HCT116 (cell line): ENCODE measurements around the gene ARL9. TPM values are rescaled to one million over a fixed set of nuclear protein-coding genes. Genes with fewer than 3 reads are reported as not detected.

Experiments used
- ATAC-seq: fragments of 200-7000 bp; cut with Tn5 transposase; 2 replicates; pipeline ENCODE4 v1.9.1; 2020; ENCODE audit warnings: mild to moderate bottlenecking, moderate library complexity
- BruUV-seq: library from RNA; stranded (reverse); fragments of 400-500 nt; replicated peaks from 2 replicates; lab custom pipeline; 2021; lab: Mats Ljungman, UMichigan
- CTCF ChIA-PET: fragments of 300-600 bp; sonication (Branson Sonifier 250); formaldehyde crosslinking; loops from one replicate; lab custom pipeline; 2021; ENCODE audit warnings: antibody characterized with exemption; lab: Charles Lee
- POLR2A ChIA-PET: fragments of 300-600, 350-600 bp; sonication (Branson Sonifier 250); formaldehyde crosslinking; loops from one replicate; lab custom pipeline; 2021; ENCODE audit warnings: antibody characterized with exemption; lab: Charles Lee
- RAD21 ChIA-PET, 2 experiments: fragments of 300-600 bp; sonication (Branson Sonifier 250); formaldehyde crosslinking; loops; one replicate each; lab custom pipeline; 2023; ENCODE audit warnings: low total read pairs in 2 of 2; ENCODE audit not compliant: uncharacterized antibody in 2 of 2, unreplicated experiment in 2 of 2, low non-redundant PET in 1 of 2; lab: Charles Lee
- DNase-seq: peaks from one replicate; pipeline ENCODE4 v3.0.0-alpha.2; 2010; ENCODE audit warnings: low read depth, low spot score
- H2AFZ ChIP-seq: fragments of 200-600 bp; shearing (Covaris generic), sonication (generic); 2 replicates; pipeline ENCODE4 v1.6.1; 2017; ENCODE audit warnings: low read depth, mixed run types, mixed read lengths, antibody characterized with exemption, low read length; ENCODE audit not compliant: poor library complexity, severe bottlenecking
- H3K27ac ChIP-seq: 2 replicates; pipeline ENCODE4 v1.5.1; 2012; ENCODE audit warnings: low read depth, low read length
- H3K27me3 ChIP-seq: fragments of 200-600 bp; sonication (generic); 2 replicates; pipeline ENCODE4 v1.6.1; 2016; ENCODE audit warnings: mixed run types, low read length, mixed read lengths; ENCODE audit not compliant: insufficient read depth
- H3K36me3 ChIP-seq, 2 experiments: fragments of 200-500 bp in 1 of 2; fragments of 200-600 bp in 1 of 2; sonication (Bioruptor generic) in 1 of 2; sonication (generic) in 1 of 2; 2 replicates each; pipeline versions ENCODE4 v1.5.1 to v1.6.1; 2014 to 2016; ENCODE audit warnings: low read length in 2 of 2, inconsistent platforms in 1 of 2, mixed read lengths in 1 of 2, mixed run types in 1 of 2; ENCODE audit not compliant: insufficient read depth in 2 of 2, control insufficient read depth in 1 of 2
- H3K4me1 ChIP-seq, 2 experiments: fragments of 200-600 bp in 1 of 2; sonication (generic) in 1 of 2; 2 replicates each; pipeline versions ENCODE4 v1.5.1 to v1.6.1; 2012 to 2017; ENCODE audit warnings: low read length in 2 of 2, inconsistent platforms in 1 of 2, mild to moderate bottlenecking in 1 of 2, mixed read lengths in 1 of 2, mixed run types in 1 of 2, moderate library complexity in 1 of 2; ENCODE audit not compliant: insufficient read depth in 2 of 2, control insufficient read depth in 1 of 2
- H3K4me2 ChIP-seq: fragments of 200-600 bp; sonication (generic); 2 replicates; pipeline ENCODE4 v1.6.1; 2017; ENCODE audit warnings: mixed run types, low read length, mixed read lengths
- H3K4me3 ChIP-seq, 2 experiments: fragments of 200-600 bp in 1 of 2; sonication (generic) in 1 of 2; replicated peaks in 1 of 2; 2 replicates each; pipeline ENCODE4 v1.5.1; 2011 to 2016; ENCODE audit warnings: low read length in 2 of 2, control low read depth in 1 of 2, low read depth in 1 of 2, mild to moderate bottlenecking in 1 of 2, mixed read lengths in 1 of 2, mixed run types in 1 of 2
- H3K79me2 ChIP-seq: fragments of 200-600 bp; sonication (generic); 2 replicates; pipeline ENCODE4 v1.6.1; 2017; ENCODE audit warnings: mild to moderate bottlenecking, mixed run types, low read length, moderate library complexity, mixed read lengths; ENCODE audit not compliant: insufficient read depth
- H3K9ac ChIP-seq: fragments of 200-600 bp; sonication (generic); 2 replicates; pipeline ENCODE4 v1.6.1; 2016; ENCODE audit warnings: low read length, mixed read lengths
- H3K9me2 ChIP-seq: fragments of 200-600 bp; sonication (generic), shearing (Covaris generic); 2 replicates; pipeline ENCODE4 v1.6.1; 2017; ENCODE audit warnings: mixed run types, mild to moderate bottlenecking, moderate library complexity; ENCODE audit not compliant: insufficient read depth
- H3K9me3 ChIP-seq, 2 experiments: fragments of 200-500 bp in 1 of 2; fragments of 200-600 bp in 1 of 2; sonication (Bioruptor generic) in 1 of 2; sonication (generic) in 1 of 2; 2 replicates each; pipeline ENCODE4 v1.6.1; 2014 to 2017; ENCODE audit warnings: low read length in 2 of 2, mixed read lengths in 2 of 2, inconsistent platforms in 1 of 2, low read depth in 1 of 2, mild to moderate bottlenecking in 1 of 2, mixed run types in 1 of 2, moderate library complexity in 1 of 2; ENCODE audit not compliant: control insufficient read depth in 1 of 2, insufficient read depth in 1 of 2
- H4K20me1 ChIP-seq: fragments of 200-600 bp; sonication (generic), shearing (Covaris generic); 2 replicates; pipeline ENCODE4 v1.6.1; 2017; ENCODE audit warnings: mixed run types, mild to moderate bottlenecking, moderate library complexity; ENCODE audit not compliant: insufficient read depth
- CEBPB ChIP-seq: IDR thresholded peaks from 2 replicates; pipeline ENCODE4 v1.6.1; 2012; ENCODE audit warnings: low read depth
- EGR1 ChIP-seq: IDR thresholded peaks from 2 replicates; pipeline ENCODE4 v1.6.1; 2012; ENCODE audit warnings: low read depth
- JUND ChIP-seq: IDR thresholded peaks from 2 replicates; pipeline ENCODE4 v1.6.1; 2012
- POLR2A ChIP-seq: IDR thresholded peaks from 2 replicates; pipeline ENCODE4 v1.7.0; 2011; ENCODE audit warnings: borderline replicate concordance; ENCODE audit not compliant: insufficient read depth, insufficient read length; ENCODE audit errors: extremely low read depth
- POLR2AphosphoS5 ChIP-seq: IDR thresholded peaks from 2 replicates; pipeline ENCODE4 v1.6.1; 2011; ENCODE audit warnings: mild to moderate bottlenecking, low read depth, low read length, moderate library complexity
- SP1 ChIP-seq: IDR thresholded peaks from 2 replicates; pipeline ENCODE4 v1.6.1; 2012; ENCODE audit warnings: low read depth
- intact Hi-C: fragments of 100-400 bp; cut with micrococcal nuclease; formaldehyde crosslinking; loops from 2 replicates; pipeline ENCODE4 v1.10.0; 2022
- total RNA-seq: library from RNA; stranded (reverse); gene quantifications from one replicate; pipeline ENCODE4 v1.2.1, GENCODE V29; 2021; ENCODE audit not compliant: unreplicated experiment
- TF ChIP-seq, protein P1 (sequence below), 3 experiments: fragments of 200-600 bp in 1 of 3; sonication (generic) in 1 of 3; IDR thresholded peaks in 2 of 3; conservative IDR thresholded peaks in 1 of 3; 2 replicates each; pipeline ENCODE4 v1.5.1; 2012 to 2017; ENCODE audit warnings: low read depth in 2 of 3, low read length in 2 of 3, antibody characterized with exemption in 1 of 3, borderline replicate concordance in 1 of 3, control low read depth in 1 of 3, mild to moderate bottlenecking in 1 of 3, mixed read lengths in 1 of 3, mixed run types in 1 of 3, moderate library complexity in 1 of 3; ENCODE audit not compliant: insufficient read depth in 1 of 3

Gene ARL9
- total RNA-seq, 1 experiment from 2014 or later = not detected

DNA sequence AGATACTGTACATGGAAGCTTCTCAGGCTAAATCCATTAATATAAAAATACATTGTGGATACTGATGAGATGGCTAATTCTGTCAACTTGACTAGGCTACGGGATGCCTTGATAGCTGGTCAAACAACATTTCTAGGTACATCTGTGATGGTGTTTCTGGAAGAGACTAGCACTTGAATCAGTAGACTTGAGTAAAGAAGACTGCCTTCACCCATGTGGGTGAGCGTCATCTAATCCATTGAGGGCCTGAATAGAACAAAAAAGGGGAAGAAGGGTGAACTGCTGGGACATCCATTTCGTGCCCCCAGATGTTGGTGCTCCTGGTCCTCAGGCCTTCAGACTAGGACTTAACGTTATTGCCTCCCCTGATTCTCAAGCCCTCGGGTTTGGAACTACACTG lies 41.9 kb upstream of the ARL9 start:
- ChIA-PET RAD21 (no interaction called here), CTCF (no interaction called here), POLR2A (no interaction called here)
- peaks cover 77% of the 10 kb centered on the region for H3K79me2 ChIP-seq
- H3K27me3 ChIP-seq = no peaks in the 10 kb centered on the region
- peaks cover 7 to 20% of the 10 kb centered on the region in 2 experiments; a peak in 3 of 4 replicates for H3K4me1 ChIP-seq
- ATAC-seq = no peak
- H3K9me3 ChIP-seq = no peaks in the 10 kb centered on the region
- H3K27ac ChIP-seq = no peak overlapping the region
- no peak overlapping the region for H3K4me2 ChIP-seq
- H2AFZ ChIP-seq = no peak overlapping the region
- H3K9me2 ChIP-seq = no peaks in the 10 kb centered on the region
- no peak overlapping the region for H3K9ac ChIP-seq
- TF ChIP-seq EGR1 (no peak), JUND (0 out of 2 replicates have a peak, but pooled peaks have one; percentile 1), POLR2A (no peak), POLR2AphosphoS5 (0 out of 2 replicates have a peak, but pooled peaks have one; percentile 21), SP1 (no peak)
- TF ChIP-seq, protein P1, sequence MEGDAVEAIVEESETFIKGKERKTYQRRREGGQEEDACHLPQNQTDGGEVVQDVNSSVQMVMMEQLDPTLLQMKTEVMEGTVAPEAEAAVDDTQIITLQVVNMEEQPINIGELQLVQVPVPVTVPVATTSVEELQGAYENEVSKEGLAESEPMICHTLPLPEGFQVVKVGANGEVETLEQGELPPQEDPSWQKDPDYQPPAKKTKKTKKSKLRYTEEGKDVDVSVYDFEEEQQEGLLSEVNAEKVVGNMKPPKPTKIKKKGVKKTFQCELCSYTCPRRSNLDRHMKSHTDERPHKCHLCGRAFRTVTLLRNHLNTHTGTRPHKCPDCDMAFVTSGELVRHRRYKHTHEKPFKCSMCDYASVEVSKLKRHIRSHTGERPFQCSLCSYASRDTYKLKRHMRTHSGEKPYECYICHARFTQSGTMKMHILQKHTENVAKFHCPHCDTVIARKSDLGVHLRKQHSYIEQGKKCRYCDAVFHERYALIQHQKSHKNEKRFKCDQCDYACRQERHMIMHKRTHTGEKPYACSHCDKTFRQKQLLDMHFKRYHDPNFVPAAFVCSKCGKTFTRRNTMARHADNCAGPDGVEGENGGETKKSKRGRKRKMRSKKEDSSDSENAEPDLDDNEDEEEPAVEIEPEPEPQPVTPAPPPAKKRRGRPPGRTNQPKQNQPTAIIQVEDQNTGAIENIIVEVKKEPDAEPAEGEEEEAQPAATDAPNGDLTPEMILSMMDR (IDR thresholded peaks at IDR 0.05 in 2 of 3, conservative IDR thresholded peaks at IDR 0.05 in 1 of 3; ENCODE audit: borderline replicate concordance in 1 of 3, insufficient read depth in 1 of 3, low read depth in 2 of 3, low read length in 2 of 3) = no peak
- no peak for DNase-seq
- no peak overlapping the region for H3K4me3 ChIP-seq
- BruUV-seq = no TSS peak
- intact Hi-C loops = no loop called here
- H4K20me1 ChIP-seq = 0 out of 2 replicates have a peak, but pooled peaks cover 3% of the 10 kb centered on the region
- peaks cover 22 to 36% of the 10 kb centered on the region in 2 experiments for H3K36me3 ChIP-seq

DNA sequence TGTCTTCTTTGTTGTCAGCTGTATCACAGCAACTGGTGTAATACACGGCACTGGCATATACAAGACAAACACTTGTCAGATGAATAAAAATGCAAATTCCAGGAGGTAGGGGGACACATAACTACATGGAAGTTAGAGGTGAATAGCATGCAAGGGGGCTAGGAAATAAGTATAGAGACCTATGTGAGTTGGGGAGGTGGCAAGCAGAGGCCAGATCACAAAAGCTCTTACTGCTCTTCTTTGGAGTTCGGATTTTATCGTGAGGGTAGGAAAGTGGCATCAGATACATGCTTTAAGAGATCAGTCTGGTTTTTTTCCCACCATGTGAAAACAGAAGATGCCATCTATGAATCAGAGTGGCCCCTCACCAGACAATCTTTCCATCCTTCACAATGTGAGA lies 41.0 kb upstream of the ARL9 start:
- peaks cover 14 to 32% of the 10 kb centered on the region in 2 experiments; a peak in 3 of 4 replicates for H3K36me3 ChIP-seq
- RAD21 ChIA-PET = no interaction called here
- TF ChIP-seq CEBPB (no peak), POLR2AphosphoS5 (0 out of 2 replicates have a peak, but pooled peaks have one; percentile 15)
- TF ChIP-seq, all 23 proteins: peak for 1
- intact Hi-C loops = no loop called here
- H3K27ac ChIP-seq = no peak overlapping the region
- H3K9ac ChIP-seq = no peak overlapping the region
- BruUV-seq = no TSS peak
- CTCF ChIA-PET = no interaction called here
- DNase-seq (no peak), ATAC-seq (no peak)
- peaks cover 13 to 28% of the 10 kb centered on the region in 2 experiments for H3K4me1 ChIP-seq
- H3K79me2 ChIP-seq = peaks cover 83% of the 10 kb centered on the region
- H3K4me2 ChIP-seq = no peak overlapping the region
- H3K9me3 ChIP-seq = no peaks in the 10 kb centered on the region
- no peak overlapping the region for H3K4me3 ChIP-seq
- no peaks in the 10 kb centered on the region for H3K27me3 ChIP-seq
- POLR2A ChIA-PET = interaction anchor here (1.6 kb wide), 1 partner anchor 29 kb away, joined by 3 read pairs; the partner anchor contains the start of gene PAICS
- H4K20me1 ChIP-seq = 0 out of 2 replicates have a peak, but pooled peaks cover 7% of the 10 kb centered on the region
- H3K9me2 ChIP-seq = no peaks in the 10 kb centered on the region
- no peak overlapping the region for H2AFZ ChIP-seq
